HEK293 (cell line): ENCODE results near the gene SLC22A14.

ENCODE experiments used
- CTCF ChIA-PET: fragments of 350-600 bp; formaldehyde crosslinking; extraction: SDS; loops from one replicate; lab custom pipeline; 2021; ENCODE audit warnings: antibody characterized with exemption; lab: Yijun Ruan, JAX
- POLR2A ChIA-PET: fragments of 300-600 bp; formaldehyde crosslinking; extraction: SDS; loops from one replicate; lab custom pipeline; 2020; ENCODE audit warnings: antibody characterized with exemption, inconsistent platforms; lab: Yijun Ruan, JAX
- H3K27ac ChIP-seq: fragments of 200-500 bp; sonication (Bioruptor generic); 2 replicates; pipeline ENCODE4 v1.5.1; 2014; ENCODE audit warnings: low read depth, low read length, control low read depth, inconsistent platforms; ENCODE audit errors: extremely low read depth
- H3K36me3 ChIP-seq, 2 experiments: fragments of 200-500 bp in 1 of 2; sonication (Bioruptor generic) in 1 of 2; 1 replicate in 1 of 2; 2 replicates in 1 of 2; pipeline ENCODE4 v1.5.1; 2014 to 2017; ENCODE audit warnings: inconsistent platforms in 2 of 2, low read length in 2 of 2; ENCODE audit not compliant: control insufficient read depth in 2 of 2, insufficient read depth in 1 of 2
- H3K4me1 ChIP-seq: fragments of 200-500 bp; sonication (Bioruptor generic); 2 replicates; pipeline ENCODE4 v1.5.1; 2014; ENCODE audit warnings: mild to moderate bottlenecking, low read length, inconsistent platforms; ENCODE audit not compliant: control insufficient read depth, insufficient read depth
- H3K4me3 ChIP-seq: 2 replicates; pipeline ENCODE4 v1.5.1; 2011; ENCODE audit warnings: low read depth, mild to moderate bottlenecking, control low read depth, low read length, moderate library complexity
- H3K9me3 ChIP-seq: fragments of 200-500 bp; sonication (Bioruptor generic); 2 replicates; pipeline ENCODE4 v1.5.1; 2014; ENCODE audit warnings: low read depth, low read length, inconsistent platforms; ENCODE audit not compliant: control insufficient read depth, insufficient read depth
- BCL11A ChIP-seq: fragments of 450-650 bp; formaldehyde crosslinking; IDR thresholded peaks from 2 replicates; pipeline ENCODE4 v1.5.1; 2016; ENCODE audit warnings: low read depth, missing biosample characterization, missing genetic modification characterization
- GLI2 ChIP-seq: fragments of 450-650 bp; formaldehyde crosslinking; IDR thresholded peaks from 2 replicates; pipeline ENCODE4; 2017; ENCODE audit warnings: missing biosample characterization, missing genetic modification characterization, low read depth, borderline replicate concordance
- MZF1 ChIP-seq: fragments of 450-650 bp; formaldehyde crosslinking; IDR thresholded peaks from 2 replicates; pipeline ENCODE4 v1.5.1; 2017; ENCODE audit warnings: missing biosample characterization, missing genetic modification characterization, borderline replicate concordance
- SALL2 ChIP-seq: fragments of 450-650 bp; formaldehyde crosslinking; IDR thresholded peaks from 2 replicates; pipeline ENCODE4 v1.5.0; 2017; ENCODE audit warnings: missing biosample characterization, mild to moderate bottlenecking, missing genetic modification characterization, borderline replicate concordance
- SETDB1 ChIP-seq: IDR thresholded peaks from one replicate; pipeline ENCODE4 v1.6.1; 2017; ENCODE audit warnings: mild to moderate bottlenecking, low read length, moderate library complexity, mixed read lengths; ENCODE audit not compliant: insufficient read length
- SP2 ChIP-seq: fragments of 450-650 bp; formaldehyde crosslinking; IDR thresholded peaks from 2 replicates; pipeline ENCODE4 v1.5.1; 2016; ENCODE audit warnings: missing biosample characterization, missing genetic modification characterization
- SP7 ChIP-seq: fragments of 450-650 bp; formaldehyde crosslinking; IDR thresholded peaks from 2 replicates; pipeline ENCODE4 v1.5.1; 2016; ENCODE audit warnings: missing biosample characterization, missing genetic modification characterization
- ZBTB17 ChIP-seq: fragments of 450-650 bp; formaldehyde crosslinking; IDR thresholded peaks from 2 replicates; pipeline ENCODE4 v1.5.1; 2016; ENCODE audit warnings: missing biosample characterization, missing genetic modification characterization
- ZNF132 ChIP-seq: fragments of 450-650 bp; formaldehyde crosslinking; IDR thresholded peaks from 2 replicates; pipeline ENCODE4 v1.5.1; 2017; ENCODE audit warnings: missing biosample characterization, missing genetic modification characterization, borderline replicate concordance
- ZNF16 ChIP-seq: fragments of 450-650 bp; formaldehyde crosslinking; IDR thresholded peaks from 2 replicates; pipeline ENCODE4 v1.5.1; 2016; ENCODE audit warnings: low read depth, missing biosample characterization, missing genetic modification characterization
- ZNF324 ChIP-seq: fragments of 450-650 bp; formaldehyde crosslinking; IDR thresholded peaks from 2 replicates; pipeline ENCODE4 v1.5.1; 2016; ENCODE audit warnings: missing biosample characterization, missing genetic modification characterization
- ZNF341 ChIP-seq: fragments of 450-650 bp; formaldehyde crosslinking; IDR thresholded peaks from 2 replicates; pipeline ENCODE4; 2016; ENCODE audit warnings: low read depth, missing biosample characterization, missing genetic modification characterization
- ZNF37A ChIP-seq: fragments of 450-650 bp; IDR thresholded peaks from 2 replicates; pipeline ENCODE4 v1.5.1; 2018; ENCODE audit warnings: missing biosample characterization, missing genetic modification characterization
- ZNF561 ChIP-seq: fragments of 450-650 bp; IDR thresholded peaks from 2 replicates; pipeline ENCODE4 v1.5.1; 2018; ENCODE audit warnings: missing biosample characterization, missing genetic modification characterization, borderline replicate concordance
- ZNF621 ChIP-seq: fragments of 450-650 bp; formaldehyde crosslinking; IDR thresholded peaks from 2 replicates; pipeline ENCODE4 v1.5.1; 2017; ENCODE audit warnings: missing biosample characterization, missing genetic modification characterization
- ZNF792 ChIP-seq: fragments of 450-650 bp; formaldehyde crosslinking; IDR thresholded peaks from 2 replicates; pipeline ENCODE4 v1.5.1; 2016; ENCODE audit warnings: missing biosample characterization, missing genetic modification characterization
- ZSCAN16 ChIP-seq: fragments of 450-650 bp; formaldehyde crosslinking; IDR thresholded peaks from 2 replicates; pipeline ENCODE4 v1.5.1; 2016; ENCODE audit warnings: missing biosample characterization, missing genetic modification characterization
- TF ChIP-seq, protein P1 (sequence below): fragments of 450-650 bp; formaldehyde crosslinking; IDR thresholded peaks from 2 replicates; pipeline ENCODE4 v1.5.1; 2016; ENCODE audit warnings: missing biosample characterization, missing genetic modification characterization, low read depth
- TF ChIP-seq, protein P2 (sequence below): fragments of 450-650 bp; formaldehyde crosslinking; conservative IDR thresholded peaks from 2 replicates; pipeline ENCODE4 v1.5.1; 2016; ENCODE audit warnings: low read depth, missing biosample characterization, missing genetic modification characterization
- TF ChIP-seq, protein P3 (sequence below): fragments of 450-650 bp; formaldehyde crosslinking; IDR thresholded peaks from 2 replicates; pipeline ENCODE4 v1.5.1; 2017; ENCODE audit warnings: missing biosample characterization, missing genetic modification characterization
- TF ChIP-seq, protein P4 (sequence below): fragments of 450-650 bp; formaldehyde crosslinking; IDR thresholded peaks from 2 replicates; pipeline ENCODE4 v1.5.1; 2016; ENCODE audit warnings: missing biosample characterization, missing genetic modification characterization, low read depth
- TF ChIP-seq, protein P5 (sequence below): fragments of 450-650 bp; formaldehyde crosslinking; IDR thresholded peaks from 2 replicates; pipeline ENCODE4 v1.5.1; 2016; ENCODE audit warnings: missing biosample characterization, missing genetic modification characterization

SLC22A14 gene

GRCh38 chr3:38297947-38298711 is 16.0 kb downstream of the SLC22A14 start:
- Histone ChIP-seq H3K9me3 (no peaks in the 10 kb centered on the region), H3K36me3 (no peaks in the 10 kb centered on the region), H3K4me3 (no peak overlapping the region), H3K4me1 (no peaks in the 10 kb centered on the region), H3K27ac (no peak overlapping the region)
- ChIA-PET CTCF (interaction anchor here (0.7 to 1.5 kb wide), 7 partner anchors 8 to 27 kb away, joined by 3 to 4 read pairs (median 3); no protein-coding TSS in a partner anchor), POLR2A (no interaction called here)
- TF ChIP-seq GLI2 (tag by site-specific recombination) (no peak), SETDB1 (no peak), SP2 (no peak), ZNF132 (tag by site-specific recombination) (no peak), ZNF324 (tag by site-specific recombination) (no peak), MZF1 (tag by site-specific recombination) (no peak)
- TF ChIP-seq, protein P1, sequence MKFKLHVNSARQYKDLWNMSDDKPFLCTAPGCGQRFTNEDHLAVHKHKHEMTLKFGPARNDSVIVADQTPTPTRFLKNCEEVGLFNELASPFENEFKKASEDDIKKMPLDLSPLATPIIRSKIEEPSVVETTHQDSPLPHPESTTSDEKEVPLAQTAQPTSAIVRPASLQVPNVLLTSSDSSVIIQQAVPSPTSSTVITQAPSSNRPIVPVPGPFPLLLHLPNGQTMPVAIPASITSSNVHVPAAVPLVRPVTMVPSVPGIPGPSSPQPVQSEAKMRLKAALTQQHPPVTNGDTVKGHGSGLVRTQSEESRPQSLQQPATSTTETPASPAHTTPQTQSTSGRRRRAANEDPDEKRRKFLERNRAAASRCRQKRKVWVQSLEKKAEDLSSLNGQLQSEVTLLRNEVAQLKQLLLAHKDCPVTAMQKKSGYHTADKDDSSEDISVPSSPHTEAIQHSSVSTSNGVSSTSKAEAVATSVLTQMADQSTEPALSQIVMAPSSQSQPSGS = no peak

GRCh38 chr3:38306941-38307340 is 24.8 kb downstream of the SLC22A14 start:
- Histone ChIP-seq H3K9me3 (no peaks in the 10 kb centered on the region), H3K4me1 (no peaks in the 10 kb centered on the region), H3K36me3 (no peaks in the 10 kb centered on the region), H3K4me3 (no peak overlapping the region), H3K27ac (no peak overlapping the region)
- ChIA-PET CTCF (interaction anchor here (0.6 to 1.0 kb wide), 2 partner anchors 9 to 11 kb away, joined by 3 read pairs; no protein-coding TSS in a partner anchor), POLR2A (no interaction called here)
- no peak for TF ChIP-seq ZNF341 (tag by site-specific recombination)
- TF ChIP-seq ZSCAN16 (tag by site-specific recombination) = no peak
- TF ChIP-seq, protein P2, sequence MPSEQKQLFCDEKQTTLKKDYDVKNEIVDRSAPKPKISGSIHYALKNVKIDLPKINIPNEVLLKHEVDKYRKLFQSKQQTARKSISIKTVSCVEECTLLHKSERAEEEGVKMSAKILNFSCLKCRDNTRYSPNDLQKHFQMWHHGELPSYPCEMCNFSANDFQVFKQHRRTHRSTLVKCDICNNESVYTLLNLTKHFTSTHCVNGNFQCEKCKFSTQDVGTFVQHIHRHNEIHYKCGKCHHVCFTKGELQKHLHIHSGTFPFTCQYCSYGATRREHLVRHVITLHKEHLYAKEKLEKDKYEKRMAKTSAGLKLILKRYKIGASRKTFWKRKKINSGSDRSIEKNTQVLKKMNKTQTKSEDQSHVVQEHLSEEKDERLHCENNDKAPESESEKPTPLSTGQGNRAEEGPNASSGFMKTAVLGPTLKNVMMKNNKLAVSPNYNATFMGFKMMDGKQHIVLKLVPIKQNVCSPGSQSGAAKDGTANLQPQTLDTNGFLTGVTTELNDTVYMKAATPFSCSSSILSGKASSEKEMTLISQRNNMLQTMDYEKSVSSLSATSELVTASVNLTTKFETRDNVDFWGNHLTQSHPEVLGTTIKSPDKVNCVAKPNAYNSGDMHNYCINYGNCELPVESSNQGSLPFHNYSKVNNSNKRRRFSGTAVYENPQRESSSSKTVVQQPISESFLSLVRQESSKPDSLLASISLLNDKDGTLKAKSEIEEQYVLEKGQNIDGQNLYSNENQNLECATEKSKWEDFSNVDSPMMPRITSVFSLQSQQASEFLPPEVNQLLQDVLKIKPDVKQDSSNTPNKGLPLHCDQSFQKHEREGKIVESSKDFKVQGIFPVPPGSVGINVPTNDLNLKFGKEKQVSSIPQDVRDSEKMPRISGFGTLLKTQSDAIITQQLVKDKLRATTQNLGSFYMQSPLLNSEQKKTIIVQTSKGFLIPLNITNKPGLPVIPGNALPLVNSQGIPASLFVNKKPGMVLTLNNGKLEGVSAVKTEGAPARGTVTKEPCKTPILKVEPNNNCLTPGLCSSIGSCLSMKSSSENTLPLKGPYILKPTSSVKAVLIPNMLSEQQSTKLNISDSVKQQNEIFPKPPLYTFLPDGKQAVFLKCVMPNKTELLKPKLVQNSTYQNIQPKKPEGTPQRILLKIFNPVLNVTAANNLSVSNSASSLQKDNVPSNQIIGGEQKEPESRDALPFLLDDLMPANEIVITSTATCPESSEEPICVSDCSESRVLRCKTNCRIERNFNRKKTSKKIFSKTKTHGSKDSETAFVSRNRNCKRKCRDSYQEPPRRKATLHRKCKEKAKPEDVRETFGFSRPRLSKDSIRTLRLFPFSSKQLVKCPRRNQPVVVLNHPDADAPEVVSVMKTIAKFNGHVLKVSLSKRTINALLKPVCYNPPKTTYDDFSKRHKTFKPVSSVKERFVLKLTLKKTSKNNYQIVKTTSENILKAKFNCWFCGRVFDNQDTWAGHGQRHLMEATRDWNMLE (tag by site-specific recombination) = no peak
- no peak for TF ChIP-seq ZNF561 (tag by site-specific recombination)
- TF ChIP-seq, protein P3, sequence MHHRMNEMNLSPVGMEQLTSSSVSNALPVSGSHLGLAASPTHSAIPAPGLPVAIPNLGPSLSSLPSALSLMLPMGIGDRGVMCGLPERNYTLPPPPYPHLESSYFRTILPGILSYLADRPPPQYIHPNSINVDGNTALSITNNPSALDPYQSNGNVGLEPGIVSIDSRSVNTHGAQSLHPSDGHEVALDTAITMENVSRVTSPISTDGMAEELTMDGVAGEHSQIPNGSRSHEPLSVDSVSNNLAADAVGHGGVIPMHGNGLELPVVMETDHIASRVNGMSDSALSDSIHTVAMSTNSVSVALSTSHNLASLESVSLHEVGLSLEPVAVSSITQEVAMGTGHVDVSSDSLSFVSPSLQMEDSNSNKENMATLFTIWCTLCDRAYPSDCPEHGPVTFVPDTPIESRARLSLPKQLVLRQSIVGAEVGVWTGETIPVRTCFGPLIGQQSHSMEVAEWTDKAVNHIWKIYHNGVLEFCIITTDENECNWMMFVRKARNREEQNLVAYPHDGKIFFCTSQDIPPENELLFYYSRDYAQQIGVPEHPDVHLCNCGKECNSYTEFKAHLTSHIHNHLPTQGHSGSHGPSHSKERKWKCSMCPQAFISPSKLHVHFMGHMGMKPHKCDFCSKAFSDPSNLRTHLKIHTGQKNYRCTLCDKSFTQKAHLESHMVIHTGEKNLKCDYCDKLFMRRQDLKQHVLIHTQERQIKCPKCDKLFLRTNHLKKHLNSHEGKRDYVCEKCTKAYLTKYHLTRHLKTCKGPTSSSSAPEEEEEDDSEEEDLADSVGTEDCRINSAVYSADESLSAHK (tag by site-specific recombination) = no peak
- no peak for TF ChIP-seq ZNF16 (tag by site-specific recombination)
- no peak for TF ChIP-seq SALL2 (tag by site-specific recombination)
- TF ChIP-seq SP7 (tag by site-specific recombination) = no peak
- TF ChIP-seq, protein P4, sequence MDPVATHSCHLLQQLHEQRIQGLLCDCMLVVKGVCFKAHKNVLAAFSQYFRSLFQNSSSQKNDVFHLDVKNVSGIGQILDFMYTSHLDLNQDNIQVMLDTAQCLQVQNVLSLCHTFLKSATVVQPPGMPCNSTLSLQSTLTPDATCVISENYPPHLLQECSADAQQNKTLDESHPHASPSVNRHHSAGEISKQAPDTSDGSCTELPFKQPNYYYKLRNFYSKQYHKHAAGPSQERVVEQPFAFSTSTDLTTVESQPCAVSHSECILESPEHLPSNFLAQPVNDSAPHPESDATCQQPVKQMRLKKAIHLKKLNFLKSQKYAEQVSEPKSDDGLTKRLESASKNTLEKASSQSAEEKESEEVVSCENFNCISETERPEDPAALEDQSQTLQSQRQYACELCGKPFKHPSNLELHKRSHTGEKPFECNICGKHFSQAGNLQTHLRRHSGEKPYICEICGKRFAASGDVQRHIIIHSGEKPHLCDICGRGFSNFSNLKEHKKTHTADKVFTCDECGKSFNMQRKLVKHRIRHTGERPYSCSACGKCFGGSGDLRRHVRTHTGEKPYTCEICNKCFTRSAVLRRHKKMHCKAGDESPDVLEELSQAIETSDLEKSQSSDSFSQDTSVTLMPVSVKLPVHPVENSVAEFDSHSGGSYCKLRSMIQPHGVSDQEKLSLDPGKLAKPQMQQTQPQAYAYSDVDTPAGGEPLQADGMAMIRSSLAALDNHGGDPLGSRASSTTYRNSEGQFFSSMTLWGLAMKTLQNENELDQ (tag by site-specific recombination) = no peak
- TF ChIP-seq ZNF792 (tag by site-specific recombination) = no peak
- TF ChIP-seq ZNF37A (tag by site-specific recombination) = no peak
- no peak for TF ChIP-seq ZNF621 (tag by site-specific recombination)
- TF ChIP-seq, protein P5, sequence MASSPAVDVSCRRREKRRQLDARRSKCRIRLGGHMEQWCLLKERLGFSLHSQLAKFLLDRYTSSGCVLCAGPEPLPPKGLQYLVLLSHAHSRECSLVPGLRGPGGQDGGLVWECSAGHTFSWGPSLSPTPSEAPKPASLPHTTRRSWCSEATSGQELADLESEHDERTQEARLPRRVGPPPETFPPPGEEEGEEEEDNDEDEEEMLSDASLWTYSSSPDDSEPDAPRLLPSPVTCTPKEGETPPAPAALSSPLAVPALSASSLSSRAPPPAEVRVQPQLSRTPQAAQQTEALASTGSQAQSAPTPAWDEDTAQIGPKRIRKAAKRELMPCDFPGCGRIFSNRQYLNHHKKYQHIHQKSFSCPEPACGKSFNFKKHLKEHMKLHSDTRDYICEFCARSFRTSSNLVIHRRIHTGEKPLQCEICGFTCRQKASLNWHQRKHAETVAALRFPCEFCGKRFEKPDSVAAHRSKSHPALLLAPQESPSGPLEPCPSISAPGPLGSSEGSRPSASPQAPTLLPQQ = no peak
- no peak for TF ChIP-seq ZBTB17 (tag by site-specific recombination)
- TF ChIP-seq BCL11A (tag by site-specific recombination) = no peak
